NCI-H82 (cell line): ENCODE results near the gene HS1BP3.

ENCODE experiments used
- DNase-seq: peaks from one replicate; lab custom pipeline; 2025; lab: John Stamatoyannopoulos, UW

The HS1BP3 gene

GRCh38 chr2:20663196-20664070 lies 12.5 kb upstream of the HS1BP3 start:
- DNase-seq: no peak

GRCh38 chr2:20662308-20662937 lies 11.5 kb upstream of the HS1BP3 start:
- DNase-seq: no peak

- DNase-seq: peak; percentile 81
Measured at GRCh38 chr2:20661421-20662307, 10.8 kb upstream of the HS1BP3 start.

GRCh38 chr2:20660506-20661420 lies 9.9 kb upstream of the HS1BP3 start:
- no peak for DNase-seq

- no peak for DNase-seq
Measured at GRCh38 chr2:20657522-20658235, 6.8 kb upstream of the HS1BP3 start.

GRCh38 chr2:20656561-20656960 lies 5.7 kb upstream of the HS1BP3 start:
- DNase-seq: no peak

- no peak for DNase-seq
Measured at GRCh38 chr2:20654535-20654813, 3.6 kb upstream of the HS1BP3 start.

GRCh38 chr2:20653695-20654534 lies 3.0 kb upstream of the HS1BP3 start:
- no peak for DNase-seq

GRCh38 chr2:20652673-20653575 lies 2.0 kb upstream of the HS1BP3 start:
- DNase-seq: no peak

- DNase-seq: no peak
Measured at GRCh38 chr2:20652141-20652540, 1.2 kb upstream of the HS1BP3 start.

GRCh38 chr2:20651731-20652099 lies 817 bp upstream of the HS1BP3 start:
- no peak for DNase-seq

- peak; percentile 52 for DNase-seq
Measured at GRCh38 chr2:20650393-20650876, 463 bp downstream of the HS1BP3 start.

- no peak for DNase-seq
Measured at GRCh38 chr2:20649976-20650375, 922 bp downstream of the HS1BP3 start.

GRCh38 chr2:20649576-20649975 lies 1.3 kb downstream of the HS1BP3 start:
- no peak for DNase-seq

GRCh38 chr2:20648831-20649230 lies 2.1 kb downstream of the HS1BP3 start:
- no peak for DNase-seq

- no peak for DNase-seq
Measured at GRCh38 chr2:20648206-20648605, 2.7 kb downstream of the HS1BP3 start.

- no peak for DNase-seq
Measured at GRCh38 chr2:20647738-20648137, 3.2 kb downstream of the HS1BP3 start.

GRCh38 chr2:20647211-20647610 lies 3.7 kb downstream of the HS1BP3 start:
- no peak for DNase-seq

- DNase-seq: no peak
Measured at GRCh38 chr2:20646446-20646845, 4.5 kb downstream of the HS1BP3 start.
